GM06990 (cell line): ENCODE data around the gene CD40LG.

Experiments used
- DNase-seq: peaks from one replicate; pipeline ENCODE4 v3.0.0-alpha.2; 2011; ENCODE audit not compliant: insufficient read length; ENCODE audit errors: extremely low read depth
- H3K27me3 ChIP-seq: replicated peaks from 2 replicates; pipeline ENCODE4 v1.6.0; 2011; ENCODE audit warnings: low read length; ENCODE audit not compliant: control insufficient read depth, insufficient read depth
- H3K36me3 ChIP-seq: 2 replicates; pipeline ENCODE4 v1.5.1; 2011; ENCODE audit warnings: low read length; ENCODE audit not compliant: control insufficient read depth, insufficient read depth
- H3K4me3 ChIP-seq: replicated peaks from 2 replicates; pipeline ENCODE4 v1.5.1; 2011; ENCODE audit warnings: low read depth, mild to moderate bottlenecking, control low read depth, low read length
- CTCF ChIP-seq: IDR thresholded peaks from 2 replicates; pipeline ENCODE4 v1.5.1; 2011; ENCODE audit warnings: low read length, control low read depth, mild to moderate bottlenecking, inconsistent platforms; ENCODE audit not compliant: insufficient read depth, poor library complexity, severe bottlenecking

CD40LG gene

DNA sequence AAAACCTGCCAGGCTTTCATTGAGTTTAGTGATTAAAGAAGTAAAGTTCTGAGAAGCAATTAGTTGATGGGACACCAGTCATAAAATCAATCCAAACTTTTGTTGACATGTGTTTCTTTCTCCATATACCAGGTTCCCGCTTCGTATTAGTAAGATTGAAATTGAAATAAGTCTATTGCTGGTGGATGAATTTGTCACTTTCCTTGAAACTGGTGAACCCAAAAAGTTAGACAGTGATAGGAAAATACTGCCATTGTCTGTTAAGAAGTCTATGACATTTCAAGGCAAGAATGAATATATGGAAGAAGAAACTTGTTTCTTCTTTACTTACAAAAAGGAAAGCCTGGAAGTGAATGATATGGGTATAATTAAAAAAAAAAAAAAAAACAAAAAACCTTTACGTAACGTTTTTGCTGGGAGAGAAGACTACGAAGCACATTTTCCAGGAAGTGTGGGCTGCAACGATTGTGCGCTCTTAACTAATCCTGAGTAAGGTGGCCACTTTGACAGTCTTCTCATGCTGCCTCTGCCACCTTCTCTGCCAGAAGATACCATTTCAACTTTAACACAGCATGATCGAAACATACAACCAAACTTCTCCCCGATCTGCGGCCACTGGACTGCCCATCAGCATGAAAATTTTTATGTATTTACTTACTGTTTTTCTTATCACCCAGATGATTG is at the start of gene CD40LG:
Gene CD40LG (plus strand): TSS at position 482 of the 684 bp plus-strand sequence. CDS start 91 bp downstream, at position 573.
- Histone ChIP-seq H3K4me3 (no peak within 1 kb of the TSS), H3K36me3 (no peaks in the 10 kb centered on the region), H3K27me3 (no peaks in the 10 kb centered on the region)
- TF ChIP-seq CTCF = no peak
- DNase-seq = no peak

- no peak for DNase-seq
Observed at GRCh38 chrX:136598631-136599030, 49.3 kb upstream of the CD40LG start.

GRCh38 chrX:136600059-136600458 is 47.9 kb upstream of the CD40LG start:
- no peak for DNase-seq
- Histone ChIP-seq H3K4me3 (no peak overlapping the region), H3K36me3 (no peaks in the 10 kb centered on the region), H3K27me3 (no peaks in the 10 kb centered on the region)
- no peak for TF ChIP-seq CTCF

More at GRCh38 chrX:136598631-136599030, 49.3 kb upstream of the CD40LG start:
- TF ChIP-seq CTCF = no peak
- Histone ChIP-seq H3K27me3 (no peaks in the 10 kb centered on the region), H3K4me3 (no peak overlapping the region), H3K36me3 (no peaks in the 10 kb centered on the region)

DNA sequence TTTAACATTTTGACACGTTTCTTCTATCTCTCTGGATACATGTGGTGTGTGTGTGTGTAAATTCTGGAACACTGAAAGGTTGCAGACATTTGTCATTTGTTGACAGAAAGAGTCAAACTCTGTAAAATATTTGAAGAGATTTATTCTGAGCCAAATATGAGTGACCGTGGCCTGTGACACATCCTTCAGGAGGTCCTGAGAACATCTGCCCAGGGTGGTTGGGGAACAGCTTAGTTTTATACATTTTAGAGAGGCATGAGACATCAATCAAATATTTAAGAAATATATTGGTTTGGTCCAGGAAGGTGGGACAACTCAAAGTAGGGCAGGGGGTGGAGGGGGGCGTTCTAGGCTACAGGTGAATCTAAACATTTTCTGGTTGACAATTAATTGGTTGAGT is 40.7 kb upstream of the CD40LG start:
- Histone ChIP-seq H3K36me3 (no peaks in the 10 kb centered on the region), H3K4me3 (no peak overlapping the region), H3K27me3 (no peaks in the 10 kb centered on the region)
- no peak for DNase-seq
- no peak for TF ChIP-seq CTCF

- peak; percentile 28 for TF ChIP-seq CTCF
- H3K36me3 ChIP-seq = no peaks in the 10 kb centered on the region
- DNase-seq = no peak
- no peaks in the 10 kb centered on the region for H3K27me3 ChIP-seq
- H3K4me3 ChIP-seq = no peak overlapping the region
Observed at GRCh38 chrX:136608295-136608933, 39.5 kb upstream of the CD40LG start.
